ENCODE results near the gene GRHL1.

The GRHL1 gene

DNA sequence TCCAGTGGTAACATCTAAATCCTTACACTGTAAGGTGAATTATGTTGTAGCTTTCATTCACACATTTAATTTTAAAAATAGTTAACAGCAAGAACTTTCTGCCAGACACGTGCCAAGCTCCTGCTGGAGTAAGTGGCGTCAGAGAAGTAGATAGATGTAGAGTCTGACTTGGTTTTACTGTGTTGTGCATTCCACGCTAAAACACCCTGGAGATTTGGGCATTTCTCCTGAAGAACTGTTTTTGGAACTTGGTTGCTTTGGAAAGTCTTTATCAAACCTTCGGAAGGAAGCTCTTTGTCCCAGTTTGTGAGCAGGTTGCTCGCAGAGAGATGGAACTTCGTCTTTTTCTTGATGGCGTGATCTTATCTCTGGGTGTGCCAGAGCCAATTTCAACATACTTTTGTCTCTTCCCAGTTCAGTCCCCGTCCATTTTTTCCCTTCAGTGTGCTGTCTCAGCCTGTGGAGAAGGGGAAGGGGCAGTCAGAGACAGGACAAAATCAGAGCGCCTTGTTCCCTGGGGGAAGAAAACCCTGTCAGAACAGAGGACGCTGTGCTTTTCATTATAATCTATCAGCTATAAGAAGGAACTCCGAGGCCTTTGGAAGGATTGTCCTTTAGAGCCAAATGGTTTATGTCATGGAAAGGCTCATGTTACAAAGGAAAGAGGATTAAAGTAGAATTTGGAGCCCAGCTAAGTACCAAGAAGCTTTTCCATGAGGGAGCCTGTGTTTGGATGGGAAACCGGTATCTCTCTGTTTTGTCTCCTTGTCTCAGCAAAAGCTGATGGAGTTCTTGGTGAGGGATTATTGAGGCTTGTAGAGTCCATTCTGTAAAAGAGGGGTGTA, 18.9 kb downstream of the GRHL1 start:
- DNase-seq (ENCODE audit: extremely low read depth, low read depth), result no peak
- H3K4me3 ChIP-seq (replicated peaks; ENCODE audit: low read depth, low read length), result no peak overlapping the region
- TF ChIP-seq, protein P1, sequence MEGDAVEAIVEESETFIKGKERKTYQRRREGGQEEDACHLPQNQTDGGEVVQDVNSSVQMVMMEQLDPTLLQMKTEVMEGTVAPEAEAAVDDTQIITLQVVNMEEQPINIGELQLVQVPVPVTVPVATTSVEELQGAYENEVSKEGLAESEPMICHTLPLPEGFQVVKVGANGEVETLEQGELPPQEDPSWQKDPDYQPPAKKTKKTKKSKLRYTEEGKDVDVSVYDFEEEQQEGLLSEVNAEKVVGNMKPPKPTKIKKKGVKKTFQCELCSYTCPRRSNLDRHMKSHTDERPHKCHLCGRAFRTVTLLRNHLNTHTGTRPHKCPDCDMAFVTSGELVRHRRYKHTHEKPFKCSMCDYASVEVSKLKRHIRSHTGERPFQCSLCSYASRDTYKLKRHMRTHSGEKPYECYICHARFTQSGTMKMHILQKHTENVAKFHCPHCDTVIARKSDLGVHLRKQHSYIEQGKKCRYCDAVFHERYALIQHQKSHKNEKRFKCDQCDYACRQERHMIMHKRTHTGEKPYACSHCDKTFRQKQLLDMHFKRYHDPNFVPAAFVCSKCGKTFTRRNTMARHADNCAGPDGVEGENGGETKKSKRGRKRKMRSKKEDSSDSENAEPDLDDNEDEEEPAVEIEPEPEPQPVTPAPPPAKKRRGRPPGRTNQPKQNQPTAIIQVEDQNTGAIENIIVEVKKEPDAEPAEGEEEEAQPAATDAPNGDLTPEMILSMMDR (IDR thresholded peaks at IDR 0.05; ENCODE audit: low read depth, low read length, missing control alignments), result no peak

DNA sequence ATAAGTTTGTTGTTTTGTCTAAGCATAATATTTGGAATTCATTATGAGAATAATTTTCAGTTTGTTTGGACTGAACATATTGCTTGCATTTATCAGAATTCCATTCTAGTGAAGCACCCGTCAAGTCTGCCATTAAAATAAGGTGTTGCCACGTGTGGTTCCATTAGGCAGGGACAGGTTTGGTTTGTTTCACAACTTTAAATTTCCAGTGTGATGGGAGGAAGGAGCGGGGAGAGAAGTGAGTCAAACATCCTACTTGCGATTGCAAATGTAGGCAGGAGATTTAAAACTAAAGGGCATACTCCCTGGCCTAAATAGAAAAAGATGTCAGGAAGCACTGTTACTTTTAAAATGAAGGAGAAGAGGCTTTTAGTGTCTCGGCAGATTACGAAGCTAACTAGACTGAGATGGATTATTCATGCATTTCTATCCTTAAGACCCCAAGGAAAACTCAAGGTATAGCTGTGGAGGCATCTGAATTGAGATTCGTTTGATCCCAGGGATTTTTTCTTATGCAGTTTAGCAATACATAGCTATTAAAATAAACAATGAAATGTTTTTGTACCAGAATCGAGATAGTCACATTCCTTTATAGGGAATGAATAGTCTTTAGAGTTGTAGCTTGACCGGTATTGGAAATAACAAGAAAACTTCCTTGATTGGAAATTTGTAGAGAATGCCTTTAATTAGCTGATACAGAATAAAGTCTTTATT, 19.8 kb downstream of the GRHL1 start:
- no peak for DNase-seq (ENCODE audit: extremely low read depth, low read depth)
- H3K4me3 ChIP-seq (replicated peaks; ENCODE audit: low read depth, low read length), result no peak overlapping the region
- TF ChIP-seq, protein P1 (IDR thresholded peaks at IDR 0.05; ENCODE audit: low read depth, low read length, missing control alignments), result no peak

DNA sequence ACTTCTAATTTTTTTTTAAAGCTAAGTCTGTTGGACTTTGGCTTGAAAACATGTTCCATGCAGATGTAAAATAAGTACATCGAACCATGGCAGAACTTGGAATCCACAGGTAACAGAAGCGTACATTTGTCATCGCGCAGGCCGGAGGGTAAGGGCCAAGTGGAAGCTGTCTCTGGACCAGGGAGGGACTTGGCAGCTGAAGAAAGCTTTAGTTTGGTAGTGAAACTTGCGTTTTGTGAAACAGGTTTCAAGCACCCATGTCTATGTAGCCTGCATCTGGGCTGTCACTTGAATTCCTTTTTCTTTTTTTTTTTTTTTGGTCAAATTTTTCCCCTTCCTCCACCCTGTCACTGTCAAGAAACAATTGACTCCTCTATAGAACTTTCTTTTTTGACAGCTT, 20.4 kb downstream of the GRHL1 start:
- TF ChIP-seq, protein P1 (IDR thresholded peaks at IDR 0.05; ENCODE audit: low read depth, low read length, missing control alignments), result no peak
- no peak overlapping the region for H3K4me3 ChIP-seq (replicated peaks; ENCODE audit: low read depth, low read length)

DNA sequence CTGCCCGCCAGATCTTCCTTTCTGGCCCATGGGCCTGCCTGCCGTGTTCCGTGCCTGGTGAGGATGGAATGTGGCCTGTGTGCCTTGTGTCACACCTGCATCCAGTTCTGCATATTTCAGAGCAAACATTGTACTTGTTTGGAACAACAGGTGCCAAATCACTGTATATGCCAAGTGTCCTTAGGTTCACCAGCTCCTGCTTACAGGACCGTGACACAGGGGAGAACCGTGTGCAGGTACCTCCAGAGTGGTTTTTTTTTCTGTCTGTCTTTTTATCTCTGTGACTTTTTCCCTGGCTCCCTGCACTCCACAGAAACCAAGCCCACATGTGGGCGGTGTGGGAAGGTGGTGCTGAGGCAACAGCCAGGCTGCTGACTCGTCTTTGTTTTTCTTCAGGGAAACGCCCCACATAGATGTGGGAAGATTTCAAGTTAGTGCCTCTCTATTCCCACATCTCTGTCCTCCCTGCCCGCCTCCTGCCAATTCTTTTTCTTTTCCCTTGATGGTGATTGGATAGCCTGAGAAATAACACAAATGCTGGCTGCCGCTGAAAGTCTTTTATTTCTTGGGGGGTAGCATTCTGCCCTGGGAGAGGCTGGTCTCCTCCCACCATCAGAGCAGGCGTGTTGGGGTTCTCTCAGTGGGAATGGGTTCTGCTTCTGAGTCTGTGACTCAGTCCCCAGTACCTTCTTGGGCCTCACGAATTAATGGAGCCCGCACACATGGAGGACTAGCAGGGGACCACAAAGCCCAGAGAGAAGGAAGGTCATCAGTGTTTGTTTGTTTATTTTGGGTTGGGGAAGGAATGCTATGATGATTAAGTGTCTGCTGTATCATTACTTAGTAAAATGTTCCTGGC, 21.4 kb downstream of the GRHL1 start:
- H3K4me3 ChIP-seq (replicated peaks; ENCODE audit: low read depth, low read length), result no peak overlapping the region
- TF ChIP-seq, protein P1 (IDR thresholded peaks at IDR 0.05; ENCODE audit: low read depth, low read length, missing control alignments), result no peak
- DNase-seq (ENCODE audit: extremely low read depth, low read depth), result no peak

More for the DNA sequence above, 20.4 kb downstream of the GRHL1 start:
- no peak for DNase-seq (ENCODE audit: extremely low read depth, low read depth)

DNA sequence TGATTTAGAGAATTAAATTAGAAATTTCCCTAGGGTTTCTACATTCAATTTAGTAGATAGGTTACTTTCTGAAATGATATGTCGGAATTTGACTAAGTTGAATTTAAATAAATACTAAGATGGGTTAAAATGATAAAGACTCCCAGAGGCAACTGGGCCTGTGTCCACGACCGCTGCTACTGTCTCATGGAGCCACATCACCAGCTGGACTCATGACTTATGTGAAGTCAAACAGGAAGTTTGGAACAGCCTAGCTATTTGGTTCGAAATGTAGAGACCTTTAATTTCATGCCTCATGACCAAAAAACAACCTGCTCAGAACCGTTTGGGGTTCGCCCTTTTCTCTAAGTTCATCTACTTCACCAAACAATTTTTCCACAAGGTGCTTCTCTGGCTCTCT, 22.2 kb downstream of the GRHL1 start:
- TF ChIP-seq, protein P1 (IDR thresholded peaks at IDR 0.05; ENCODE audit: low read depth, low read length, missing control alignments), result no peak
- no peak for DNase-seq (ENCODE audit: extremely low read depth, low read depth)
- H3K4me3 ChIP-seq (replicated peaks; ENCODE audit: low read depth, low read length), result no peak overlapping the region

DNA sequence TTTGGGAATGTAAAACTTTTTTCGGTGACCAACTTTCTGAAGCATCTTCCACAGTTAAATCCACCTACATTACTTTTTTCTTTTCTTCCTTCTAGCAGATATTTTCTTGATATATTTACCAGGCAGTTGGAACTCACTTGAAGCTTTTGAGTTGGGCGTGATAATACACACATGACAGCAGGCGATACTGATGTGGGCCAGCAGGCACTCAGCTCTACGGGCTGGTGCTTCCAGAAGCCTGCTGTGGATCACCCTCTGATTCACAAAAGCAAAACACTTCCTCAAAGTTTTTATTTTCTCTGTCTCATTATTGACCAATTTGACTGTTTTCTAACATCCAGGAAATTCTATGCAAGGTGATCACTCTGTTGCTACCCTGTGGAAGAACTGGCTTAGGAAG, 22.9 kb downstream of the GRHL1 start:
- DNase-seq (ENCODE audit: extremely low read depth, low read depth), result no peak
- TF ChIP-seq, protein P1 (IDR thresholded peaks at IDR 0.05; ENCODE audit: low read depth, low read length, missing control alignments), result no peak
- H3K4me3 ChIP-seq (replicated peaks; ENCODE audit: low read depth, low read length), result no peak overlapping the region
